IPS-15b (cell line): ENCODE measurements around the gene BDKRB2.

Source experiments
- H3K27me3 ChIP-seq: one replicate; pipeline ENCODE4 v1.6.1; 2013; ENCODE audit warnings: low read length; ENCODE audit not compliant: control insufficient read depth, insufficient read depth
- H3K36me3 ChIP-seq: one replicate; pipeline ENCODE4 v1.6.1; 2013; ENCODE audit warnings: low read length; ENCODE audit not compliant: control insufficient read depth, insufficient read depth
- H3K4me1 ChIP-seq: one replicate; pipeline ENCODE4 v1.6.1; 2013; ENCODE audit warnings: mild to moderate bottlenecking, low read length; ENCODE audit not compliant: control insufficient read depth, insufficient read depth
- H3K4me3 ChIP-seq: one replicate; pipeline ENCODE4 v1.5.1; 2013; ENCODE audit warnings: low read depth, low read length
- H3K9ac ChIP-seq: one replicate; pipeline ENCODE4 v1.6.1; 2013; ENCODE audit warnings: low read depth, mild to moderate bottlenecking, low read length
- H3K9me3 ChIP-seq: one replicate; pipeline ENCODE4 v1.6.1; 2013; ENCODE audit warnings: mild to moderate bottlenecking, low read length; ENCODE audit not compliant: control insufficient read depth, insufficient read depth

BDKRB2 gene

DNA sequence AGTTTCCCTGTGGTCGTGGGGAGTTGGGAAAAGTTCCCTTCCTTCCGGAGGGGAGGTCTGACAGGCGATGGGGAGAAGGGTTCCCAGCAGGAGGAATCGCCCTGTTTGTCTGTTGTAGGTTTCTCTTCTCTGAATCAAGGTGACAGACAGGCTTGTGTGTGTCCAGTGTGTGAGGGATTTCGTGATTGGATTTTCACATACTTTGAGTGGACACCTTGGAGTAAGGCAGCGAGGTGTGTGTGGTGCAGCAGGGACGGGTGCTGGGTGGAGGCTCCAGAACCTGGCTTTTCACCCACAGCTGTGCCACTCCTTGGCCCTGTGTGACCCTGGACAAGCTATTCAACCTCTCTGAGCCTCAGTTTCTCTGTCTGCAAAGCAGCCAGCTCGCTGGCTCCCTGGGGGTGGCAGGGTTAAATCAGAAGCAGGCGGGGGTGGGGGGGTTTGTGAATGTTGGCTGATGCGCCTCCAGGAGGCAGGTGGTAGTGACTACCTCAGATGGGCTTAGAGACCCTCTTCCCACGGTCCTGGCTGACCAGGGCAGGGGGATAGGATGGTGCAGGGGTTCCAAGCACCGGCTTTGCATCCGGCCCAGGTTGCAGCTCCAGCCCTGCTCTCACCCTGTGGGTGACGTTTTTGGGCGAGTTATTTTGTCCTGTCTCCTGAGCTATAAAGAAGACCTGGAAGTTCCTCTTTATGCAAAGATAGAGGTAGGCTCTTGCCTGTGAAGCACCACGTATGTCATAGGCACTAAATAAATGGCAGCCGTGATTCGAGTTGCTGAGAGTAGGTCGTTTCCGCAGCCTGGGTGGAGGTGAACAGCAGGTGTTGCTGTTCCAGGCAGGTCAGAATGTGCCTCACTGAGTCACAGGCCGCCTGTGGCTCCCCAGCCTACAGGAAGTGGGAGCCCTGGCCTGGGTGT, 679 bp downstream of the BDKRB2 start:
- Histone ChIP-seq H3K4me3 (peak overlapping the region; percentile 66), H3K36me3 (no peaks in the 10 kb centered on the region), H3K9ac (no peak overlapping the region), H3K9me3 (no peaks in the 10 kb centered on the region), H3K27me3 (peaks cover 20% of the 10 kb centered on the region), H3K4me1 (peaks cover 11% of the 10 kb centered on the region)

DNA sequence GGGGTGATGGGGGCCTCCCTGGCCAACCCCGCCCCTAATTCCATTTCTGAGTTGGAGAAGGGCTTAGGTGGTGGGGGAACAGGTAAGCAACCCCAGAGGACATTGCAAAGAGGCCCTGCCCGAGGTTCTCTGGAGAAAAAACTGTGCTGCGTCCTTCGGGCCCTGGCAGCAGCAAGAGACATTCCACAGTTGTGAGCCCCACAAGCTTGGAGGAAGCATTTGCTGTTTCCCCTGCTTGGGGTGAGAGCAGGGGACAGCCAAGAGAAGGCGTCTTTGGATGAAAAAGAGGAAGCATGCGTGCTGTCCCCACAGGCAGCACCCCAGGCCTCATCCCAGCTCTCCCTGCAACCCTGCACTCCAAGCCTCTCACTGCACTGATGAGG, 1.3 kb downstream of the BDKRB2 start:
- Histone ChIP-seq H3K4me3 (no peak overlapping the region), H3K9me3 (no peaks in the 10 kb centered on the region), H3K27me3 (peaks cover 20% of the 10 kb centered on the region), H3K36me3 (no peaks in the 10 kb centered on the region), H3K4me1 (peaks cover 11% of the 10 kb centered on the region), H3K9ac (no peak overlapping the region)

DNA sequence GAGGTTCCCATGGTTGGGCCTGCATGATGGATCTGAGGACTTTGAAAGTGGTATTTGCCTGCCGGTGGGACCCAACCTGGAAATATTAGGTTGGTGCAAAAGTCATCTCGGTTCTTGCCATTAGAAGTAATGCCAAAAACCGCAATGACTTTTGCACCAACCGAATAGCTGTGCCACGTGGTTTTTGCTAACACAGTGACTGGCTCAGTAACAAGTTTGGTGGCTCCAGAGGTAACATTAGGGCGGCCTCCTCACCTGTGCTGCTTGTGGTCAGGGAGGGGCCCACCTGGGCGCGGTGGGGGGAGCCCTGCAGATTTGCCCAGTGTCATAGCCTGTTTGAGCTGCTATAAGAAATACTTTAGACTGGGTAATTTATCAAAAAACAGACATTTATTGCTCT, 1.8 kb downstream of the BDKRB2 start:
- Histone ChIP-seq H3K9ac (no peak overlapping the region), H3K36me3 (no peaks in the 10 kb centered on the region), H3K27me3 (peaks cover 20% of the 10 kb centered on the region), H3K4me1 (peaks cover 11% of the 10 kb centered on the region), H3K9me3 (no peaks in the 10 kb centered on the region), H3K4me3 (no peak overlapping the region)

DNA sequence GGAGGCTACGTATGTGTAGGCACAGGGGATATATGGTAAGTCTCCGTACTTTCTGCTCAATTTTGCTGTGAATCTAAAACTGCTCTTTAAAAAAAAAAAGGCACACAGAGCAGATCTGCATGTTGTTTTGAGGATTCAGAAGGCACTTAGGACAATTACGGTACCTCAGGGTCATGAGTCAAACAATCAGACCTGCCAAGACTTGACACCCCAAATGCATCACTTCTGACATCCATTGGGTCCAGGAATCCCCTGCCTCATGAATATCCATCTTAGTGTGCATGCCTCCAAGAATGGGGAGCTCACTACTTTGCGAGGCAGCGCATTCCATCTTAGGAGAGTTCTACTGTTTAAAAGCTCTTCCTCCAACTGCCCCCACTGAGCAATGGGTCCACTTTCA, 3.0 kb downstream of the BDKRB2 start:
- peaks cover 20% of the 10 kb centered on the region for H3K27me3 ChIP-seq
- H3K9me3 ChIP-seq: no peaks in the 10 kb centered on the region
- H3K36me3 ChIP-seq: no peaks in the 10 kb centered on the region
- H3K4me1 ChIP-seq: peaks cover 11% of the 10 kb centered on the region
- no peak overlapping the region for H3K4me3 ChIP-seq
- H3K9ac ChIP-seq: no peak overlapping the region

DNA sequence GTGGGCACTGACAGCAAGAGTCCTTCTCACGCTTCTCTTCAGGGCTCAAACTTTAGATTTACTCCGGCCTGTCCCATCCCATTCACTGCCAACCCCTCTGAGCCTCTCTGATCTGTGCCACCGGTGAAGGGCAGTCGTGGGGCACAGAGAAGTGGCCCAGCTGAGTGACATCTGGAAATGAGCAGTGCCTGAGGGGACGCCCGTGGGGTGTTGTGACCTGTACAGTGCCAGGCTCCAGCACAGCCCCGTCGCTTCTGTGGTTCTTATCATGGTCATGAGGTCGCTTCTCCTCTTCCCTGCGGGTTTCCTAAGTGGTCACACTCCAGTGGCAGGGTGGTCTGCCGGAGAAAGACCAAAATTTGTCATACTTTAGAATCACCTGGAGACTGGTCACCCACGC, 4.1 kb downstream of the BDKRB2 start:
- H3K27me3 ChIP-seq: peaks cover 15% of the 10 kb centered on the region
- H3K9ac ChIP-seq: no peak overlapping the region
- no peaks in the 10 kb centered on the region for H3K9me3 ChIP-seq
- H3K4me3 ChIP-seq: no peak overlapping the region
- H3K4me1 ChIP-seq: peaks cover 9% of the 10 kb centered on the region
- no peaks in the 10 kb centered on the region for H3K36me3 ChIP-seq

DNA sequence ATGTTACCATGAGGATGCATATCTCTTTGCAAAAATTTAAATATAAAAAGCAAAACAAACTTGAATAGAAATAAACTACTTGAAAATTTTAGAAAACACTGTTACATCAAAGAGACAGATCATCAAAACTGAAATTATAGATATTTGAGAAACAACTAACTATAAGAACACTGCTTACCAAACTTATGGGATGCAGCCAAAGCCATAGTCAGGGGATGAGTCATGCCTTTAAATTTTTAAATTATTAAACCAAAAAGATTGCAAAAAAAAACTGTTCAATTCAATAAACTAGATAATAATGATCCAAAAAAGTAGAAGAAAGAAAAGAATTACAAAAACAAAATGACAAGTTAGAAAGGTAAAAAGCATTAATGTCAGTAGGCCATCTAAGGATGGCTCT, 7.5 kb downstream of the BDKRB2 start:
- Histone ChIP-seq H3K9ac (no peak overlapping the region), H3K9me3 (no peaks in the 10 kb centered on the region), H3K36me3 (no peaks in the 10 kb centered on the region), H3K4me3 (no peak overlapping the region), H3K27me3 (no peaks in the 10 kb centered on the region), H3K4me1 (no peaks in the 10 kb centered on the region)

DNA sequence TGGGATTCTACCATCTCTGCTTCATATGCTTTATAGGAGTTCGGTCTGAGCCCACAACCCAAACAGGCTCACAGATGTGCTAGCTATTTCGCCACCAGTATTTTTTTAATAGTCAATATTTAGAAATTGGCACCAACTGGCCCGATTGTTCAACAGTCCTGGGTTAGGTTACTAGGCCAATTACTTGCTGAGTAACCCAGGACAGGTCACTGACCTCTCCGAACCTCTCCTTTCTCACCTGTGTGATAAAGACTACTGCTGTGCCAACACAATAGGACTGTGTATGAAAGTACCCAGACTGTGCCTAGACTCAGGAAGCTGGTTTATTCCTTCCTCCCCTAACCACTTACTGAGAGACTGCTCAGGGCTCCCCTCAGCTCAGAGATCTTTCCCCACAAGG, 8.3 kb downstream of the BDKRB2 start:
- no peaks in the 10 kb centered on the region for H3K9me3 ChIP-seq
- no peak overlapping the region for H3K9ac ChIP-seq
- no peak overlapping the region for H3K4me3 ChIP-seq
- H3K36me3 ChIP-seq: no peaks in the 10 kb centered on the region
- no peaks in the 10 kb centered on the region for H3K4me1 ChIP-seq
- H3K27me3 ChIP-seq: no peaks in the 10 kb centered on the region

DNA sequence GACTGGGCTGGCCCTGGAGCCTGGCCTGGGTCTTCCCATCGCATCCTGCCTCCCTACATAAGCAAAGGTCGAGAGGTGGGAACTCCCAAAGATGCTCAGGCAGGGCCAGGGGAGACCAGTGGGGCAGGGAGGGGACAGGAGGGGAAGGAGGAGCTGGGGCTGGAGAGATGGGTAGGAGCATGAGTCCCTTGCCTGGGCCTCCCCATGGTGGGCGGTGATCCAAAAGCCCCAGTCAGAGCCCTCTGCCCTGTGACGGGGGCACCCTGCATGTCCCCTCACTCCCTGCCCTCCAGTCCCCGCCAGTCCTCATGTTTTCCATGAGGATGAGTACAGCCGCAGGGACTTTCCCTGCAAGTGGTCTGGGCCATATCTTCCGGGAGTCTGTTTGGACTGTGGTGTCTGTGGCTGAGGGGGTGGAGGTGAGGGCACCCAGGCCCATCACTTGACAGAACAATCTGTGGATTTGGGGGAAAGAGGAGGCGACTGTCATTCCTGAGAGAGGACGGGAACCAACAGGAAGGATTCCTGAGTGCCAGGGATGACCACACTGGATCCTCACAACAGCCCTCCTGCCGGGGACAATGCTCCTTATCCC, 9.3 kb downstream of the BDKRB2 start:
- no peaks in the 10 kb centered on the region for H3K27me3 ChIP-seq
- H3K4me1 ChIP-seq: no peaks in the 10 kb centered on the region
- no peak overlapping the region for H3K4me3 ChIP-seq
- no peaks in the 10 kb centered on the region for H3K36me3 ChIP-seq
- no peaks in the 10 kb centered on the region for H3K9me3 ChIP-seq
- H3K9ac ChIP-seq: no peak overlapping the region

DNA sequence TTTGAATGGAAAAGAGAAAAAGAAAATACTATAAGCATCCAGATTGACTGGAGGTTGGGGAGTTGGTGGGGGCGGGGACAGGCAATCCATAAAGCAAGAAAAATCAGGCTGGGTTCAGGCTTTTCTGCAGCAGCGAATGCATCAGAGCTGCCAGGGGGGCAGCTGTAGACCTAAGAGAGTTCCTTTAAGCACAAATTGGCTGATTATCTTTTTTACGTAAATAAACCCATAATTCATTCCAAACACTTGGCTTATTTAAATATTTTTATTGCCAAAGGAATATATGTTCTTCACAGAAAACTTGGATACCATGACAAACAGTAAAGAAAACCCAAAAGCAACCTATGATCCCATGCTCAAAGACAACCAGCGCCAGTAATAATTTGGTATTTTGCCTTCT, 10.2 kb downstream of the BDKRB2 start:
- H3K36me3 ChIP-seq: no peaks in the 10 kb centered on the region
- H3K4me3 ChIP-seq: no peak overlapping the region
- H3K27me3 ChIP-seq: no peaks in the 10 kb centered on the region
- H3K9me3 ChIP-seq: no peaks in the 10 kb centered on the region
- no peaks in the 10 kb centered on the region for H3K4me1 ChIP-seq
- no peak overlapping the region for H3K9ac ChIP-seq

DNA sequence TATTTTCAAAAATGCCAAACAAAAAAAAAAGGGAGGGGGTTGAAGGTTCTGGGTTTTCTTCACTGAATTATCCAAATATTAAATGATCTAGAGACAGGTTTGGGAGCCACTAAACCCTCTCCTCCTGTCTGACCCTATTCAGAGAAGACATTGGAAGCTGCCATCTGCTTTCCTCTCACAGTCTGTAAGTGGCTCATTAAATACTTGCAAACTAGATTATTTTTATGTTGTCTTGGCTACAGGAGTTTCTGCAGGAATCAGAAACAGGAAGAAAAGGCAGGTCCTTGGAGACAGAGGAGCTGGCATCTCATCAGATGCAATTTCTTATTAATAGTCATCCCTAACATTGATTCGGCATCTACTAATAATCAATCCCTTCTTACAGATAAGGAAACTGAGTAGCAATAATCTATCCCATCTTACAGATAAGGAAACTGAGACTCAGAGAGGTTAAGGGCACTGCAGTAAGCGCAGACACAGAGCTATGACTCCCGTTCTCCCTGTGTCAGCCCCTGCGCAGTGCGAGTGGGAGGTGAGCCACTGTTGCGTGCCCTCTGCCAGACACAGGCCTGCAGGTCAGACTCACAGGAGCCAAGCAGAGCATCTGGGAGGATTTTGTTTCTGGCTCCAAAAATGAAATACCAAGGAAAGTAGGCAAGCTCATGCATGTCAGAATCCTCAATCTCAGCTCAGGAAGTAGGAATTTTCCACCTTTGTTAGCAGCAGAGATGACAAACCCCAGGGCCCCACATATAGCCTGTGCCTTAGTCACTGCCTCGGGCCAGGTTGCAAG, 11.0 kb downstream of the BDKRB2 start:
- no peaks in the 10 kb centered on the region for H3K27me3 ChIP-seq
- H3K36me3 ChIP-seq: no peaks in the 10 kb centered on the region
- H3K4me3 ChIP-seq: no peak overlapping the region
- no peaks in the 10 kb centered on the region for H3K4me1 ChIP-seq
- H3K9ac ChIP-seq: no peak overlapping the region
- H3K9me3 ChIP-seq: no peaks in the 10 kb centered on the region

DNA sequence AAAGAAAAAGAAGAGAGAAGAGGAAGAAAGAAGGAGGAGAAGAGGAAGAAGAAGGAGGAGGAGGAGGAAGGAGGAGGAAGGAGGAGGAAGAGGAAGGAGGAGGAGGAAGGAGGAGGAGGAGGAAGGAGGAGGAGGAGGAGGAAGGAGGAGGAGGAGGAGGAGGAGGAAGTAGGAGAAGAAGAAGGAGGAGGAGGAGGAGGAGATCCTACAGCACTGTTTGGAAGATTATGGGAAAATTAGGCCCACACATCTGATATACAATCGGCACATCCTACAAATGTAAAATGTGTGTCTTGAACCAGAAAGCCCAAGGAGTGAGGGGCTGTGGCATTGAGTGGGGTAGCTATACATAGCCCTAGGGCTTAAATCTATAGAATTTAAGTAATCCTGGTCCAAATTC, 12.0 kb downstream of the BDKRB2 start:
- no peak overlapping the region for H3K4me3 ChIP-seq
- H3K9me3 ChIP-seq: no peaks in the 10 kb centered on the region
- H3K27me3 ChIP-seq: no peaks in the 10 kb centered on the region
- no peaks in the 10 kb centered on the region for H3K36me3 ChIP-seq
- no peak overlapping the region for H3K9ac ChIP-seq
- no peaks in the 10 kb centered on the region for H3K4me1 ChIP-seq
